Measurements from ENCODE around the gene ASB7. TPM values are rescaled to one million over a fixed set of nuclear protein-coding genes. Genes with fewer than 3 reads are reported as not detected.
A peak's percentile ranks its signal among the peaks of the same experiment; 100 is the strongest.

The ASB7 gene
- 10 to 100 TPM; 21.1 to 21.5 TPM for total RNA-seq

GRCh38 chr15:100602064-100602822 lies at the start of gene ASB7, which contains the start of gene LINS1:
ASB7 (plus strand) TSS chr15:100602589; CDS start chr15:100612217, 9,628 bp downstream.
LINS1 (minus strand) TSS chr15:100602184; CDS start chr15:100580842, 21,342 bp downstream.
- DNase-seq (peak; percentile 97), ATAC-seq (ENCODE audit: low read depth) (peak; percentile 84)
- POLR2A ChIA-PET: interaction anchor here (0.6 to 2.2 kb wide), 10 partner anchors 30 to 693 kb away, joined by 3 to 12 read pairs (median 4); partner anchors contain the start of gene SNRPA1
- Mint-ChIP-seq H3K4me3 (no peak within 1 kb of the TSS), H3K36me3 (peaks cover 26% of the 10 kb centered on the region), H3K9me3 (no peaks in the 10 kb centered on the region), H3K4me1 (peaks cover 43% of the 10 kb centered on the region), H3K27me3 (no peaks in the 10 kb centered on the region), H3K27ac (peak within 1 kb of the TSS; percentile 97)

- Mint-ChIP-seq H3K4me3 (no peak overlapping the region), H3K27me3 (no peaks in the 10 kb centered on the region), H3K27ac (no peak overlapping the region), H3K4me1 (no peaks in the 10 kb centered on the region), H3K36me3 (peaks cover 24% of the 10 kb centered on the region), H3K9me3 (peaks cover 5% of the 10 kb centered on the region)
- POLR2A ChIA-PET: no interaction called here
- DNase-seq (no peak), ATAC-seq (ENCODE audit: low read depth) (no peak)
Observed at GRCh38 chr15:100553468-100553867, 48.9 kb upstream of the ASB7 start.

GRCh38 chr15:100558771-100559254 lies 43.6 kb upstream of the ASB7 start:
- Mint-ChIP-seq H3K27me3 (no peaks in the 10 kb centered on the region), H3K36me3 (peaks cover 22% of the 10 kb centered on the region), H3K4me3 (no peak overlapping the region), H3K9me3 (no peaks in the 10 kb centered on the region), H3K27ac (no peak overlapping the region), H3K4me1 (no peaks in the 10 kb centered on the region)
- POLR2A ChIA-PET: no interaction called here
- DNase-seq: no peak
- ATAC-seq (ENCODE audit: low read depth): no peak

GRCh38 chr15:100559330-100559729 lies 43.1 kb upstream of the ASB7 start:
- no peak for ATAC-seq (ENCODE audit: low read depth)
- POLR2A ChIA-PET: no interaction called here
- peaks cover 19% of the 10 kb centered on the region for H3K36me3 Mint-ChIP-seq
- H3K9me3 Mint-ChIP-seq: no peaks in the 10 kb centered on the region
- no peaks in the 10 kb centered on the region for H3K27me3 Mint-ChIP-seq
- H3K4me1 Mint-ChIP-seq: no peaks in the 10 kb centered on the region
- no peak overlapping the region for H3K27ac Mint-ChIP-seq
- H3K4me3 Mint-ChIP-seq: no peak overlapping the region
- DNase-seq: no peak

GRCh38 chr15:100560323-100560722 lies 42.1 kb upstream of the ASB7 start:
- no peaks in the 10 kb centered on the region for H3K9me3 Mint-ChIP-seq
- no peaks in the 10 kb centered on the region for H3K27me3 Mint-ChIP-seq
- POLR2A ChIA-PET: no interaction called here
- no peaks in the 10 kb centered on the region for H3K4me1 Mint-ChIP-seq
- no peak overlapping the region for H3K27ac Mint-ChIP-seq
- no peak for DNase-seq
- H3K36me3 Mint-ChIP-seq: peaks cover 21% of the 10 kb centered on the region
- H3K4me3 Mint-ChIP-seq: no peak overlapping the region
- no peak for ATAC-seq (ENCODE audit: low read depth)

- Mint-ChIP-seq H3K4me3 (no peak overlapping the region), H3K27ac (no peak overlapping the region), H3K36me3 (peaks cover 29% of the 10 kb centered on the region), H3K9me3 (no peaks in the 10 kb centered on the region), H3K27me3 (no peaks in the 10 kb centered on the region), H3K4me1 (peaks cover 7% of the 10 kb centered on the region)
- ATAC-seq (ENCODE audit: low read depth): no peak
- POLR2A ChIA-PET: no interaction called here
- DNase-seq: no peak
Observed at GRCh38 chr15:100565591-100565990, 36.8 kb upstream of the ASB7 start.

GRCh38 chr15:100566850-100567628 lies 35.4 kb upstream of the ASB7 start:
- H3K4me3 Mint-ChIP-seq: no peak overlapping the region
- H3K27me3 Mint-ChIP-seq: no peaks in the 10 kb centered on the region
- no peak for ATAC-seq (ENCODE audit: low read depth)
- no peak overlapping the region for H3K27ac Mint-ChIP-seq
- H3K4me1 Mint-ChIP-seq: peaks cover 20% of the 10 kb centered on the region
- H3K9me3 Mint-ChIP-seq: no peaks in the 10 kb centered on the region
- DNase-seq: no peak
- POLR2A ChIA-PET: no interaction called here
- H3K36me3 Mint-ChIP-seq: peaks cover 26% of the 10 kb centered on the region

GRCh38 chr15:100569391-100569790 lies 33.0 kb upstream of the ASB7 start:
- no peaks in the 10 kb centered on the region for H3K9me3 Mint-ChIP-seq
- peaks cover 21% of the 10 kb centered on the region for H3K4me1 Mint-ChIP-seq
- peaks cover 28% of the 10 kb centered on the region for H3K36me3 Mint-ChIP-seq
- no peaks in the 10 kb centered on the region for H3K27me3 Mint-ChIP-seq
- H3K4me3 Mint-ChIP-seq: no peak overlapping the region
- H3K27ac Mint-ChIP-seq: no peak overlapping the region
- no peak for DNase-seq
- POLR2A ChIA-PET: no interaction called here
- no peak for ATAC-seq (ENCODE audit: low read depth)

- Mint-ChIP-seq H3K4me1 (peaks cover 21% of the 10 kb centered on the region), H3K27me3 (no peaks in the 10 kb centered on the region), H3K9me3 (no peaks in the 10 kb centered on the region), H3K4me3 (peak overlapping the region; percentile 23), H3K27ac (peak overlapping the region; percentile 75), H3K36me3 (peaks cover 24% of the 10 kb centered on the region)
- ATAC-seq (ENCODE audit: low read depth): no peak
- no peak for DNase-seq
- POLR2A ChIA-PET: interaction anchor here (0.9 to 1.5 kb wide), 3 partner anchors 26 to 232 kb away, joined by 3 to 7 read pairs (median 5); no protein-coding TSS in a partner anchor
Observed at GRCh38 chr15:100570275-100570674, 32.1 kb upstream of the ASB7 start.

- DNase-seq (no peak), ATAC-seq (ENCODE audit: low read depth) (peak; percentile 56)
- peaks cover 24% of the 10 kb centered on the region for H3K36me3 Mint-ChIP-seq
- no peaks in the 10 kb centered on the region for H3K27me3 Mint-ChIP-seq
- peak overlapping the region; percentile 75 for H3K27ac Mint-ChIP-seq
- POLR2A ChIA-PET: interaction anchor here (0.9 to 1.5 kb wide), 3 partner anchors 26 to 232 kb away, joined by 3 to 7 read pairs (median 5); no protein-coding TSS in a partner anchor
- no peaks in the 10 kb centered on the region for H3K9me3 Mint-ChIP-seq
- peaks cover 24% of the 10 kb centered on the region for H3K4me1 Mint-ChIP-seq
- H3K4me3 Mint-ChIP-seq: peak overlapping the region; percentile 23
Observed at GRCh38 chr15:100570735-100571313, 31.6 kb upstream of the ASB7 start.

GRCh38 chr15:100571592-100572167 lies 30.7 kb upstream of the ASB7 start:
- Mint-ChIP-seq H3K4me3 (peak overlapping the region; percentile 23), H3K27ac (peak overlapping the region; percentile 75), H3K27me3 (no peaks in the 10 kb centered on the region), H3K36me3 (peaks cover 28% of the 10 kb centered on the region), H3K9me3 (no peaks in the 10 kb centered on the region), H3K4me1 (peaks cover 27% of the 10 kb centered on the region)
- POLR2A ChIA-PET: interaction anchor here (1.2 to 1.4 kb wide), 3 partner anchors 25 to 31 kb away, joined by 3 to 7 read pairs (median 6); partner anchors contain the start of genes ASB7 and LINS1
- ATAC-seq (ENCODE audit: low read depth): peak; percentile 30
- DNase-seq: no peak

GRCh38 chr15:100572362-100572983 lies 29.9 kb upstream of the ASB7 start:
- Mint-ChIP-seq H3K4me1 (peaks cover 27% of the 10 kb centered on the region), H3K36me3 (peaks cover 31% of the 10 kb centered on the region), H3K27ac (no peak overlapping the region), H3K9me3 (no peaks in the 10 kb centered on the region), H3K27me3 (no peaks in the 10 kb centered on the region), H3K4me3 (no peak overlapping the region)
- no peak for ATAC-seq (ENCODE audit: low read depth)
- DNase-seq: no peak
- POLR2A ChIA-PET: interaction anchor here (1.2 kb wide), 2 partner anchors 30 to 31 kb away, joined by 3 to 6 read pairs; partner anchors contain the start of genes ASB7 and LINS1

Measured in activated naive CD8-positive, alpha-beta T cell treated with anti-CD3 and anti-CD28 coated beads, Interleukin-2, amount 10 ng/mL, durations not matched to agents 7 days and 5 days (primary cell).